ENCODE results near the gene ATP5PB. TPM values are rescaled to one million over a fixed set of nuclear protein-coding genes. Genes with fewer than 3 reads are reported as not detected.

Gene ATP5PB
- total RNA-seq, 1 experiment from 2014 or later: 323 TPM

GRCh38 chr1:111446546-111446945, 2.7 kb upstream of the ATP5PB start:
- no peaks in the 10 kb centered on the region for H3K9me2 ChIP-seq (ENCODE audit: insufficient read depth)
- no peak for ATAC-seq
- peaks cover 15 to 28% of the 10 kb centered on the region in 2 experiments for H3K4me1 ChIP-seq (ENCODE audit: control insufficient read depth in 1 of 2, insufficient read depth in 2 of 2, low read length in 2 of 2)
- DNase-seq (ENCODE audit: low read depth, low spot score): no peak
- H4K20me1 ChIP-seq (ENCODE audit: insufficient read depth): no peaks in the 10 kb centered on the region
- ChIA-PET POLR2A (no interaction called here), RAD21 (ENCODE audit: low non-redundant PET in 1 of 2, low total read pairs in 2 of 2, uncharacterized antibody in 2 of 2, unreplicated experiment in 2 of 2) (no interaction called here), CTCF (no interaction called here)
- no peak overlapping the region for H2AFZ ChIP-seq (ENCODE audit: low read depth, low read length, poor library complexity, severe bottlenecking)
- intact Hi-C loops (cut with micrococcal nuclease): no loop called here
- H3K9ac ChIP-seq (ENCODE audit: low read length): no peak overlapping the region
- H3K27ac ChIP-seq (ENCODE audit: low read depth, low read length): no peak overlapping the region
- H3K27me3 ChIP-seq (ENCODE audit: insufficient read depth, low read length): no peaks in the 10 kb centered on the region
- no peaks in the 10 kb centered on the region for H3K9me3 ChIP-seq (ENCODE audit: control insufficient read depth in 1 of 2, insufficient read depth in 1 of 2, low read depth in 1 of 2, low read length in 2 of 2)
- BruUV-seq (replicated peaks): no TSS peak
- H3K36me3 ChIP-seq (ENCODE audit: control insufficient read depth in 1 of 2, insufficient read depth in 2 of 2, low read length in 2 of 2): peaks cover 32 to 60% of the 10 kb centered on the region in 2 experiments; a peak in 3 of 4 replicates
- H3K4me2 ChIP-seq (ENCODE audit: low read length): no peak overlapping the region
- no peak for TF ChIP-seq RAD21 (IDR thresholded peaks at IDR 0.05; ENCODE audit: low read depth)
- TF ChIP-seq EZH2 (IDR thresholded peaks at IDR 0.05): no peak
- no peak for TF ChIP-seq POLR2AphosphoS5 (IDR thresholded peaks at IDR 0.05; ENCODE audit: low read depth, low read length)
- TF ChIP-seq SRF (IDR thresholded peaks at IDR 0.05; ENCODE audit: low read depth): no peak
- no peak for TF ChIP-seq SIN3A (IDR thresholded peaks at IDR 0.05; ENCODE audit: low read depth)
- TF ChIP-seq EGR1 (IDR thresholded peaks at IDR 0.05; ENCODE audit: low read depth): no peak
- TF ChIP-seq JUND (IDR thresholded peaks at IDR 0.05): no peak
- no peak for TF ChIP-seq ZBTB33 (IDR thresholded peaks at IDR 0.05; ENCODE audit: extremely low read depth, insufficient replicate concordance, low read length)
- TF ChIP-seq FOSL1 (IDR thresholded peaks at IDR 0.05; ENCODE audit: low read depth): no peak
- TF ChIP-seq, protein P1, sequence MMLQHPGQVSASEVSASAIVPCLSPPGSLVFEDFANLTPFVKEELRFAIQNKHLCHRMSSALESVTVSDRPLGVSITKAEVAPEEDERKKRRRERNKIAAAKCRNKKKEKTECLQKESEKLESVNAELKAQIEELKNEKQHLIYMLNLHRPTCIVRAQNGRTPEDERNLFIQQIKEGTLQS (IDR thresholded peaks at IDR 0.05): no peak
- TF ChIP-seq POLR2A (IDR thresholded peaks at IDR 0.05; ENCODE audit: borderline replicate concordance, extremely low read depth, insufficient read depth, insufficient read length): no peak
- TF ChIP-seq ZNF274 (IDR thresholded peaks at IDR 0.05; ENCODE audit: low read depth, low read length): no peak
- no peak for TF ChIP-seq MAX (IDR thresholded peaks at IDR 0.05)
- no peak for TF ChIP-seq CBX3 (IDR thresholded peaks at IDR 0.05; ENCODE audit: low read depth)
- no peak overlapping the region for H3K4me3 ChIP-seq (replicated peaks in 1 of 2; ENCODE audit: low read depth in 1 of 2, low read length in 2 of 2)
- peaks cover 83% of the 10 kb centered on the region for H3K79me2 ChIP-seq (ENCODE audit: insufficient read depth, low read length)

All from HCT116 (cell line).